CD4-positive, alpha-beta T cell treated with Interleukin-15 for 4 hours (primary cell): ENCODE measurements around the gene DDX17.

Experiments
- DNase-seq: peaks from one replicate; pipeline ENCODE4 v3.0.0-alpha.2; 2020; ENCODE audit warnings: low spot score

DDX17 gene

GRCh38 chr22:38506118-38506962 lies at the start of gene DDX17:
Gene DDX17, minus strand, starts transcription at chr22:38506311.
- peak; percentile 95 for DNase-seq

- DNase-seq: no peak
Observed at GRCh38 chr22:38554281-38554680, 48.2 kb upstream of the DDX17 start.

- DNase-seq: no peak
Observed at GRCh38 chr22:38549101-38549894, 43.2 kb upstream of the DDX17 start.

- DNase-seq: no peak
Observed at GRCh38 chr22:38540701-38541100, 34.6 kb upstream of the DDX17 start.

GRCh38 chr22:38531251-38531938 lies 25.3 kb upstream of the DDX17 start:
- DNase-seq: no peak

GRCh38 chr22:38524429-38524828 lies 18.3 kb upstream of the DDX17 start:
- DNase-seq: no peak

- DNase-seq: no peak
Observed at GRCh38 chr22:38523479-38523878, 17.4 kb upstream of the DDX17 start.

GRCh38 chr22:38523029-38523428 lies 16.9 kb upstream of the DDX17 start:
- DNase-seq: no peak

GRCh38 chr22:38519453-38520250 lies 13.5 kb upstream of the DDX17 start:
- DNase-seq: no peak

- no peak for DNase-seq
Observed at GRCh38 chr22:38518620-38519019, 12.5 kb upstream of the DDX17 start.

- DNase-seq: peak; percentile 40
Observed at GRCh38 chr22:38513063-38513462, 7.0 kb upstream of the DDX17 start.

- DNase-seq: no peak
Observed at GRCh38 chr22:38510416-38510970, 4.4 kb upstream of the DDX17 start.

- peak; percentile 46 for DNase-seq
Observed at GRCh38 chr22:38505541-38506117, 482 bp downstream of the DDX17 start.

- peak; percentile 51 for DNase-seq
Observed at GRCh38 chr22:38504731-38505540, 1.2 kb downstream of the DDX17 start.

- DNase-seq: no peak
Observed at GRCh38 chr22:38503021-38503420, 3.1 kb downstream of the DDX17 start.

- DNase-seq: no peak
Observed at GRCh38 chr22:38501797-38502672, 4.1 kb downstream of the DDX17 start.

GRCh38 chr22:38497869-38498268 lies 8.2 kb downstream of the DDX17 start:
- DNase-seq: peak; percentile 30

GRCh38 chr22:38494939-38495338 lies 11.2 kb downstream of the DDX17 start:
- no peak for DNase-seq

- DNase-seq: no peak
Observed at GRCh38 chr22:38494498-38494897, 11.6 kb downstream of the DDX17 start.
